Hepatocyte (in vitro differentiated cells): ENCODE measurements around the gene HSD11B1. TPM values are rescaled to one million over a fixed set of nuclear protein-coding genes. Genes with fewer than 3 reads are reported as not detected.

Experiments
- DNase-seq: peaks from one replicate; pipeline ENCODE4 v3.0.0-alpha.2; 2016; ENCODE audit warnings: low spot score
- H2AFZ ChIP-seq: fragments of 200-600 bp; sonication (generic); 2 replicates; pipeline ENCODE4 v1.6.0; 2016; ENCODE audit warnings: antibody characterized with exemption, mild to moderate bottlenecking
- H3K27ac ChIP-seq: fragments of 200-600 bp; sonication (generic); 2 replicates; pipeline ENCODE4 v1.5.1; 2016; ENCODE audit warnings: mild to moderate bottlenecking
- H3K27me3 ChIP-seq: fragments of 200-600 bp; sonication (generic); 2 replicates; pipeline ENCODE4 v1.6.1; 2016
- H3K36me3 ChIP-seq: fragments of 200-600 bp; sonication (generic); replicated peaks from 2 replicates; pipeline ENCODE4 v1.5.1; 2016; ENCODE audit warnings: low read depth; ENCODE audit not compliant: insufficient read depth
- H3K4me1 ChIP-seq: fragments of 200-600 bp; sonication (generic); 2 replicates; pipeline ENCODE4 v1.5.1; 2016; ENCODE audit warnings: mild to moderate bottlenecking, moderate library complexity; ENCODE audit not compliant: insufficient read depth
- H3K4me2 ChIP-seq: fragments of 200-600 bp; sonication (generic); 2 replicates; pipeline ENCODE4 v1.6.0; 2016
- H3K4me3 ChIP-seq: fragments of 200-600 bp; sonication (generic); 2 replicates; pipeline ENCODE4 v1.5.1; 2016; ENCODE audit warnings: mild to moderate bottlenecking
- H3K79me2 ChIP-seq: fragments of 200-600 bp; sonication (generic); 2 replicates; pipeline ENCODE4 v1.6.0; 2017; ENCODE audit warnings: mild to moderate bottlenecking
- H3K9me2 ChIP-seq: fragments of 200-600 bp; sonication (generic); replicated peaks from 2 replicates; pipeline ENCODE4 v1.6.0; 2017; ENCODE audit warnings: mild to moderate bottlenecking; ENCODE audit not compliant: insufficient read depth
- H3K9me3 ChIP-seq: fragments of 200-600 bp; sonication (generic); 2 replicates; pipeline ENCODE4 v1.5.1; 2016; ENCODE audit warnings: low read depth, mild to moderate bottlenecking
- H4K20me1 ChIP-seq: fragments of 200-600 bp; sonication (generic); 2 replicates; pipeline ENCODE4 v1.6.0; 2016; ENCODE audit warnings: mild to moderate bottlenecking; ENCODE audit not compliant: insufficient read depth, poor library complexity, severe bottlenecking
- EZH2 ChIP-seq: fragments of 200-600 bp; sonication (generic); IDR thresholded peaks from 2 replicates; pipeline ENCODE4 v1.6.1; 2016; ENCODE audit warnings: antibody characterized with exemption, mild to moderate bottlenecking, borderline replicate concordance
- EZH2phosphoT487 ChIP-seq: fragments of 200-600 bp; sonication (generic); IDR thresholded peaks from one replicate; pipeline ENCODE4 v1.6.1; 2018; ENCODE audit warnings: antibody characterized with exemption, mild to moderate bottlenecking, low read depth, moderate library complexity; ENCODE audit not compliant: unreplicated experiment, severe bottlenecking
- WGBS: methylation state at CpG from one replicate; pipeline ENCODE4 v1.1.6; 2016; ENCODE audit warnings: low lambda C conversion rate; ENCODE audit errors: missing lambda C conversion rate; 5-methylcytosine and 5-hydroxymethylcytosine counted together
- polyA plus RNA-seq: library from polyadenylated mRNA; unstranded; fragments of >200 nt; fragmentation: Nextera tagmentation; extraction: Ambion mirVana; gene quantifications from 2 replicates; pipeline ENCODE4 v1.2.1, GENCODE V29; 2016
- total RNA-seq: library from RNA; depleted of rRNA; stranded (reverse); fragments of >200 nt; gene quantifications from 2 replicates; pipeline ENCODE4 v1.2.3, GENCODE V29; 2014
- TF ChIP-seq, protein P1 (sequence below): fragments of 200-600 bp; sonication (generic); IDR thresholded peaks from 2 replicates; pipeline ENCODE4 v1.5.1; 2016; ENCODE audit warnings: antibody characterized with exemption, mild to moderate bottlenecking; ENCODE audit not compliant: poor library complexity

The HSD11B1 gene
- total and polyA plus RNA-seq, 2 experiments from 2014 or later, result 1.7 TPM; not detected in 1

DNA sequence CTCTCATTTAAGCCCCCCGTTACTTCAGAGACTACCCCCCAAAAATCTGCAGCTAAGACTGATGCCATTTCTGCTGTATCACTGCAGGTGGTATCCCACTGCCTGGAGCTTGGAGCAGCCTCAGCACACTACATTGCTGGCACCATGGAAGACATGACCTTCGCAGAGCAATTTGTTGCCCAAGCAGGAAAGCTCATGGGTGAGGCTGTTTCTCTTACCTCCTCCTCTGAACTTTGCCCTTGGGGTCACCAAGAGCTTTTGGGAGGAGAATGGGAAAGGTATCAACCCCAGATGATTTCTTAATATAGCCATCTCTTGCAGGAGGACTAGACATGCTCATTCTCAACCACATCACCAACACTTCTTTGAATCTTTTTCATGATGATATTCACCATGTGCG is 2.0 kb downstream of the HSD11B1 start:
- Histone ChIP-seq H2AFZ (no peak overlapping the region), H3K4me1 (no peaks in the 10 kb centered on the region), H3K27ac (no peak overlapping the region), H4K20me1 (no peaks in the 10 kb centered on the region), H3K36me3 (no peaks in the 10 kb centered on the region), H3K9me2 (no peaks in the 10 kb centered on the region), H3K4me3 (no peak overlapping the region), H3K27me3 (peaks cover 3% of the 10 kb centered on the region), H3K79me2 (no peaks in the 10 kb centered on the region), H3K9me3 (no peaks in the 10 kb centered on the region), H3K4me2 (no peak overlapping the region)
- WGBS, result 100% methylated on average over 3 of the region's 3 CpGs
- TF ChIP-seq, protein P1, sequence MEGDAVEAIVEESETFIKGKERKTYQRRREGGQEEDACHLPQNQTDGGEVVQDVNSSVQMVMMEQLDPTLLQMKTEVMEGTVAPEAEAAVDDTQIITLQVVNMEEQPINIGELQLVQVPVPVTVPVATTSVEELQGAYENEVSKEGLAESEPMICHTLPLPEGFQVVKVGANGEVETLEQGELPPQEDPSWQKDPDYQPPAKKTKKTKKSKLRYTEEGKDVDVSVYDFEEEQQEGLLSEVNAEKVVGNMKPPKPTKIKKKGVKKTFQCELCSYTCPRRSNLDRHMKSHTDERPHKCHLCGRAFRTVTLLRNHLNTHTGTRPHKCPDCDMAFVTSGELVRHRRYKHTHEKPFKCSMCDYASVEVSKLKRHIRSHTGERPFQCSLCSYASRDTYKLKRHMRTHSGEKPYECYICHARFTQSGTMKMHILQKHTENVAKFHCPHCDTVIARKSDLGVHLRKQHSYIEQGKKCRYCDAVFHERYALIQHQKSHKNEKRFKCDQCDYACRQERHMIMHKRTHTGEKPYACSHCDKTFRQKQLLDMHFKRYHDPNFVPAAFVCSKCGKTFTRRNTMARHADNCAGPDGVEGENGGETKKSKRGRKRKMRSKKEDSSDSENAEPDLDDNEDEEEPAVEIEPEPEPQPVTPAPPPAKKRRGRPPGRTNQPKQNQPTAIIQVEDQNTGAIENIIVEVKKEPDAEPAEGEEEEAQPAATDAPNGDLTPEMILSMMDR, result no peak
- TF ChIP-seq EZH2phosphoT487, result no peak
- no peak for TF ChIP-seq EZH2
- no peak for DNase-seq

- no peak overlapping the region for H3K4me2 ChIP-seq
- H3K27ac ChIP-seq, result no peak overlapping the region
- H3K36me3 ChIP-seq, result no peaks in the 10 kb centered on the region
- H3K9me3 ChIP-seq, result no peaks in the 10 kb centered on the region
- H3K79me2 ChIP-seq, result no peaks in the 10 kb centered on the region
- H3K4me3 ChIP-seq, result no peak overlapping the region
- WGBS, result 88% methylated on average over 1 of the region's 1 CpG
- H4K20me1 ChIP-seq, result no peaks in the 10 kb centered on the region
- H3K27me3 ChIP-seq, result no peaks in the 10 kb centered on the region
- no peak overlapping the region for H2AFZ ChIP-seq
- no peaks in the 10 kb centered on the region for H3K4me1 ChIP-seq
- TF ChIP-seq EZH2phosphoT487, result no peak
- TF ChIP-seq EZH2, result no peak
- TF ChIP-seq, protein P1, result no peak
- H3K9me2 ChIP-seq, result no peaks in the 10 kb centered on the region
- DNase-seq, result no peak
Measured at GRCh38 chr1:209707308-209707707, 2.7 kb downstream of the HSD11B1 start.

- Histone ChIP-seq H3K9me3 (no peaks in the 10 kb centered on the region), H3K4me1 (no peaks in the 10 kb centered on the region), H2AFZ (no peak overlapping the region), H3K4me3 (no peak overlapping the region), H4K20me1 (no peaks in the 10 kb centered on the region), H3K4me2 (no peak overlapping the region), H3K9me2 (no peaks in the 10 kb centered on the region), H3K79me2 (no peaks in the 10 kb centered on the region), H3K27ac (no peak overlapping the region), H3K27me3 (no peaks in the 10 kb centered on the region), H3K36me3 (no peaks in the 10 kb centered on the region)
- 41% methylated on average over 4 of the region's 4 CpGs for whole genome bisulfite sequencing
- DNase-seq, result no peak
- no peak for TF ChIP-seq EZH2
Measured at GRCh38 chr1:209708297-209708696, 3.7 kb downstream of the HSD11B1 start.

DNA sequence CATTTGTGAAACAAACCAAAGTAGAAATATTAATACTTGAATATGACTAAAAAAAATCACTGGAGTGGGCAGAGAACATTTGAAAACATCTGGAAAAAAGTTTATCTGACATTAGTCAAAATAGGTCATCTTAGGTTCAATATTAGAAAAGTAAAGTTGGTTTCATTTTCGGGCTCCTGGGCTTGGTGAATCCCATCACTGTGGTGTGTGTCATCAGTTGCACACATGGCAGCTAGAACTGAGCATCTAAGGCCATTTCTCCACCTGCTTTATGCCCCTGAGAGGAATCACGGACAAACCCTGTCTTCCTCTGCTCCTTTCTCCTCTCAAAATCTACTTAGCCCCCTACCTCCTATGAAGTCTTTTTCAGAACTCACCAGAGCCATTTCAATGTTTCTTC is 5.4 kb downstream of the HSD11B1 start:
- H3K4me3 ChIP-seq, result no peak overlapping the region
- H3K9me3 ChIP-seq, result no peaks in the 10 kb centered on the region
- TF ChIP-seq, protein P1, result no peak
- no peak for TF ChIP-seq EZH2phosphoT487
- no peak for TF ChIP-seq EZH2
- no peak overlapping the region for H3K27ac ChIP-seq
- no peaks in the 10 kb centered on the region for H3K9me2 ChIP-seq
- no peak overlapping the region for H2AFZ ChIP-seq
- no peak overlapping the region for H3K4me2 ChIP-seq
- 85% methylated on average over 2 of the region's 2 CpGs for WGBS
- H3K4me1 ChIP-seq, result no peaks in the 10 kb centered on the region
- H4K20me1 ChIP-seq, result no peaks in the 10 kb centered on the region
- no peaks in the 10 kb centered on the region for H3K79me2 ChIP-seq
- DNase-seq, result no peak
- no peaks in the 10 kb centered on the region for H3K27me3 ChIP-seq
- H3K36me3 ChIP-seq, result no peaks in the 10 kb centered on the region
